A673 (cell line): Measurements from ENCODE around the gene SPSB1. TPM values are rescaled to one million over a fixed set of nuclear protein-coding genes. Genes with fewer than 3 reads are reported as not detected.

Source experiments
- BruUV-seq: library from RNA; stranded (reverse); fragments of 400-500 nt; replicated peaks from 2 replicates; lab custom pipeline; 2021; lab: Mats Ljungman, UMichigan
- CTCF ChIA-PET: fragments of 300-600 bp; sonication (Branson Sonifier 250); formaldehyde crosslinking; loops from one replicate; lab custom pipeline; 2022; ENCODE audit warnings: antibody characterized with exemption; lab: Charles Lee
- POLR2A ChIA-PET: fragments of 300-600 bp; sonication (Branson Sonifier 250); formaldehyde crosslinking; loops from one replicate; lab custom pipeline; 2022; ENCODE audit warnings: antibody characterized with exemption; ENCODE audit not compliant: low non-redundant PET; lab: Charles Lee
- DNase-seq: peaks from one replicate; pipeline ENCODE4 v3.0.0-alpha.2; 2015; ENCODE audit warnings: low spot score
- H3K27ac ChIP-seq: fragments of 200-600 bp; sonication (generic); 2 replicates; pipeline ENCODE4 v1.5.1; 2016; ENCODE audit warnings: mixed run types, low read depth, mild to moderate bottlenecking, mixed read lengths, antibody characterized with exemption, low read length; ENCODE audit not compliant: poor library complexity, severe bottlenecking
- H3K27me3 ChIP-seq: fragments of 200-600 bp; sonication (generic); replicated peaks from 2 replicates; pipeline ENCODE4 v1.6.1; 2017; ENCODE audit warnings: mixed run types, low read depth, mild to moderate bottlenecking, mixed read lengths, antibody characterized with exemption, low read length; ENCODE audit not compliant: insufficient read depth, poor library complexity
- H3K36me3 ChIP-seq: fragments of 200-600 bp; sonication (generic); 2 replicates; pipeline ENCODE4 v1.6.1; 2016; ENCODE audit warnings: mixed run types, mild to moderate bottlenecking, mixed read lengths, antibody characterized with exemption, low read length; ENCODE audit not compliant: insufficient read depth, poor library complexity, severe bottlenecking
- H3K4me1 ChIP-seq: fragments of 200-600 bp; sonication (generic); 2 replicates; pipeline ENCODE4 v1.6.1; 2017; ENCODE audit warnings: mixed run types, mild to moderate bottlenecking, mixed read lengths, antibody characterized with exemption, low read length; ENCODE audit not compliant: insufficient read depth, poor library complexity, severe bottlenecking
- H3K4me3 ChIP-seq: fragments of 200-600 bp; sonication (generic); 2 replicates; pipeline ENCODE4 v1.5.1; 2016; ENCODE audit warnings: low read depth, mixed run types, mild to moderate bottlenecking, mixed read lengths, low read length; ENCODE audit not compliant: poor library complexity, severe bottlenecking
- H3K9me3 ChIP-seq: fragments of 200-600 bp; sonication (generic); 2 replicates; pipeline ENCODE4 v1.6.1; 2016; ENCODE audit warnings: mixed run types, low read depth, mild to moderate bottlenecking, mixed read lengths, antibody characterized with exemption, low read length; ENCODE audit not compliant: poor library complexity, severe bottlenecking
- CTCF ChIP-seq: fragments of 300-800, 200-600 bp; sonication (generic); conservative IDR thresholded peaks from 2 replicates; pipeline ENCODE4 v1.5.1; 2017; ENCODE audit warnings: low read depth, mild to moderate bottlenecking, antibody characterized with exemption, low read length, moderate library complexity, mixed read lengths
- EZH2 ChIP-seq: fragments of 200-600 bp; sonication (generic); IDR thresholded peaks from 2 replicates; pipeline ENCODE4 v1.6.1; 2017; ENCODE audit warnings: borderline replicate concordance, low read depth, mild to moderate bottlenecking, mixed read lengths, antibody characterized with exemption, low read length; ENCODE audit not compliant: poor library complexity, severe bottlenecking
- intact Hi-C: fragments of 100-400 bp; cut with micrococcal nuclease; formaldehyde crosslinking; loops from one replicate; pipeline ENCODE4 v1.10.0; 2022; ENCODE audit not compliant: unreplicated experiment
- total RNA-seq: library from RNA; stranded (reverse); gene quantifications from 2 replicates; pipeline ENCODE4 v1.2.3, GENCODE V29; 2021

SPSB1 gene
- total RNA-seq, 1 experiment from 2014 or later: 11.8 TPM

- POLR2A ChIA-PET: no interaction called here
These were observed 18.8 kb downstream of the SPSB1 start for GRCh38 chr1:9311479-9311878.

GRCh38 chr1:9312168-9312720 is 19.6 kb downstream of the SPSB1 start:
- Histone ChIP-seq H3K36me3 (no peaks in the 10 kb centered on the region), H3K4me1 (no peaks in the 10 kb centered on the region), H3K4me3 (no peak overlapping the region), H3K9me3 (no peaks in the 10 kb centered on the region), H3K27ac (no peak overlapping the region), H3K27me3 (no peaks in the 10 kb centered on the region)
- POLR2A ChIA-PET: no interaction called here
- no TSS peak for BruUV-seq
- TF ChIP-seq EZH2: no peak
- TF ChIP-seq CTCF: no peak
- no peak for DNase-seq
- CTCF ChIA-PET: no interaction called here
- intact Hi-C loops: no loop called here

More at GRCh38 chr1:9311479-9311878, 18.8 kb downstream of the SPSB1 start:
- no peak overlapping the region for H3K27ac ChIP-seq
- no peaks in the 10 kb centered on the region for H3K36me3 ChIP-seq
- no peak overlapping the region for H3K4me3 ChIP-seq
- intact Hi-C loops: no loop called here
- DNase-seq: no peak
- H3K27me3 ChIP-seq: no peaks in the 10 kb centered on the region
- BruUV-seq: no TSS peak
- CTCF ChIA-PET: no interaction called here
- no peaks in the 10 kb centered on the region for H3K4me1 ChIP-seq
- no peaks in the 10 kb centered on the region for H3K9me3 ChIP-seq
- TF ChIP-seq EZH2 (no peak), CTCF (no peak)

- intact Hi-C loops: no loop called here
- no peak overlapping the region for H3K4me3 ChIP-seq
- H3K27me3 ChIP-seq: no peaks in the 10 kb centered on the region
- TF ChIP-seq EZH2 (no peak), CTCF (no peak)
- no TSS peak for BruUV-seq
- ChIA-PET CTCF (no interaction called here), POLR2A (no interaction called here)
- no peak overlapping the region for H3K27ac ChIP-seq
- no peaks in the 10 kb centered on the region for H3K4me1 ChIP-seq
- H3K36me3 ChIP-seq: no peaks in the 10 kb centered on the region
- no peaks in the 10 kb centered on the region for H3K9me3 ChIP-seq
- no peak for DNase-seq
These were observed 20.9 kb downstream of the SPSB1 start for GRCh38 chr1:9313576-9313975.
